GM12878 (cell line): Measurements from ENCODE around the gene STX3. TPM values are rescaled to one million over a fixed set of nuclear protein-coding genes. Genes with fewer than 3 reads are reported as not detected.

Experiments used
- ATAC-seq: fragments of 200-7000 bp; cut with Tn5 transposase; 3 replicates; pipeline ENCODE4 v1.9.1; 2020; ENCODE audit warnings: mild to moderate bottlenecking, moderate library complexity
- BruUV-seq: library from RNA; stranded (reverse); fragments of 400-500 nt; replicated peaks from 2 replicates; lab custom pipeline; 2021; lab: Mats Ljungman, UMichigan
- CTCF ChIA-PET: fragments of 300-600 bp; sonication (Branson Sonifier 250); formaldehyde crosslinking; extraction: SDS; loops from one replicate; lab custom pipeline; 2021; ENCODE audit warnings: inconsistent platforms; lab: Yijun Ruan, JAX
- POLR2A ChIA-PET: fragments of 350-600 bp; formaldehyde crosslinking; extraction: SDS; loops from one replicate; lab custom pipeline; 2021; ENCODE audit warnings: inconsistent platforms; lab: Charles Lee
- RAD21 ChIA-PET: fragments of 300-600 bp; sonication (Branson Sonifier 250); formaldehyde crosslinking; loops from one replicate; lab custom pipeline; 2023; ENCODE audit warnings: antibody characterized with exemption; ENCODE audit not compliant: unreplicated experiment; lab: Charles Lee
- SMC1A ChIA-PET: fragments of 300-600 bp; sonication (Branson Sonifier 250); formaldehyde crosslinking; loops from one replicate; lab custom pipeline; 2023; ENCODE audit not compliant: unreplicated experiment, uncharacterized antibody; lab: Charles Lee
- DNase-seq: peaks from one replicate; pipeline ENCODE4 v3.0.0-alpha.2; 2011; ENCODE audit warnings: low read depth, low spot score
- FAIRE-seq: peaks from 3 replicates; lab custom pipeline; 2011; peaks lifted over from hg19 to GRCh38; lab: Jason Lieb, UNC
- H2AFZ ChIP-seq: 2 replicates; pipeline ENCODE4 v1.6.0; 2011; ENCODE audit warnings: low read depth, low read length, control low read depth; ENCODE audit not compliant: control insufficient read depth
- H3K27ac ChIP-seq: 2 replicates; pipeline ENCODE4 v1.5.1; 2011; ENCODE audit warnings: control low read depth; ENCODE audit not compliant: control insufficient read depth, insufficient read depth
- H3K27me3 ChIP-seq, 2 experiments: replicated peaks in 1 of 2; 2 replicates each; pipeline versions ENCODE4 v1.6.0 to v1.6.1; 2011; ENCODE audit warnings: low read length in 1 of 2; ENCODE audit not compliant: control insufficient read depth in 2 of 2, insufficient read depth in 2 of 2
- H3K36me3 ChIP-seq, 2 experiments: 2 replicates each; pipeline ENCODE4 v1.5.1; 2011; ENCODE audit warnings: low read length in 1 of 2; ENCODE audit not compliant: control insufficient read depth in 2 of 2, insufficient read depth in 2 of 2
- H3K4me1 ChIP-seq: 2 replicates; pipeline ENCODE4 v1.6.1; 2011; ENCODE audit warnings: mild to moderate bottlenecking, low read length, moderate library complexity, mixed read lengths; ENCODE audit not compliant: control insufficient read depth, insufficient read depth
- H3K4me2 ChIP-seq: 2 replicates; pipeline ENCODE4 v1.6.0; 2011; ENCODE audit warnings: control low read depth; ENCODE audit not compliant: control insufficient read depth, insufficient read depth
- H3K4me3 ChIP-seq: fragments of 200-600 bp; sonication (generic); 2 replicates; pipeline ENCODE4 v1.5.1; 2016
- H3K79me2 ChIP-seq: 2 replicates; pipeline ENCODE4 v1.6.0; 2011; ENCODE audit warnings: low read length; ENCODE audit not compliant: control insufficient read depth, insufficient read depth
- H3K9ac ChIP-seq: 2 replicates; pipeline ENCODE4 v1.8.0; 2011; ENCODE audit warnings: low read length, control low read depth, mixed read lengths; ENCODE audit not compliant: control insufficient read depth, insufficient read depth
- H3K9me3 ChIP-seq: replicated peaks from 3 replicates; pipeline ENCODE4 v1.5.1; 2011; ENCODE audit warnings: mild to moderate bottlenecking, low read length; ENCODE audit not compliant: control insufficient read depth, insufficient read depth
- H4K20me1 ChIP-seq: 2 replicates; pipeline ENCODE4 v1.6.0; 2011; ENCODE audit not compliant: control insufficient read depth, insufficient read depth
- MXI1 ChIP-seq: fragments of 150-350 bp; IDR thresholded peaks from 2 replicates; pipeline ENCODE4 v1.6.1; 2011; ENCODE audit warnings: low read depth, mild to moderate bottlenecking, inconsistent platforms, low read length, improper control_type of control experiment
- PAX5 ChIP-seq: IDR thresholded peaks from 2 replicates; pipeline ENCODE4 v1.6.1; 2011; ENCODE audit warnings: low read depth, low read length, borderline replicate concordance
- POU2F2 ChIP-seq: IDR thresholded peaks from 3 replicates; pipeline ENCODE4 v1.6.1; 2011; ENCODE audit warnings: low read depth, mild to moderate bottlenecking, low read length, borderline replicate concordance
- WGBS: methylation state at CpG from one replicate; pipeline ENCODE4 v1.1.6; 2016; ENCODE audit warnings: low lambda C conversion rate; ENCODE audit not compliant: insufficient replicate concordance, insufficient coverage; ENCODE audit errors: missing lambda C conversion rate; 5-methylcytosine and 5-hydroxymethylcytosine counted together
- in situ Hi-C: fragments of 300-500 bp; cut with MboI; formaldehyde crosslinking; loops from 9 replicates; pipeline ENCODE4 v1.14.3; 2018; ENCODE audit warnings: mixed read lengths
- intact Hi-C: fragments of 100-400 bp; cut with micrococcal nuclease; formaldehyde crosslinking; loops from one replicate; pipeline ENCODE4 v1.14.2; 2022; ENCODE audit not compliant: unreplicated experiment
- polyA plus RNA-seq, 11 experiments: library from polyadenylated mRNA; depleted of rRNA in 4 of 11; unstranded in 6 of 11; stranded (reverse) in 5 of 11; fragments of >200 nt; fragmentation: Nextera tagmentation in 4 of 11; fragmentation: Illumina TruSeq in 1 of 11; extraction: Ambion mirVana in 4 of 11; extraction: Trizol in 1 of 11; gene quantifications; 1 replicate in 1 of 11; 2 replicates in 10 of 11; pipeline versions ENCODE4 v1.2.1 to v1.2.3, GENCODE V29; 2011 to 2016; ENCODE audit warnings: inconsistent platforms in 2 of 11, missing spikeins in 2 of 11, low read depth in 1 of 11
- total RNA-seq, 4 experiments: library from RNA; depleted of rRNA in 3 of 4; stranded (reverse); fragments of >200 nt in 3 of 4; fragmentation: Illumina TruSeq in 1 of 4; extraction: Trizol in 1 of 4; gene quantifications; 2 replicates each; pipeline versions ENCODE4 v1.2.1 to v1.2.3, GENCODE V29; 2013 to 2021

STX3 gene
- total and polyA plus RNA-seq, 10 of the 15 experiments (the other 5 are each of a cell fraction or from before 2014, with no cell fraction given), result 0.11 to 2.5 (median 1.1) TPM

- ChIA-PET CTCF (interaction anchor here (2.2 kb wide), 1 partner anchor 14 kb away, joined by 9 read pairs; no protein-coding TSS in a partner anchor), SMC1A (interaction anchor here (1.2 kb wide), 1 partner anchor 16 kb away, joined by 3 read pairs; no protein-coding TSS in a partner anchor), RAD21 (no interaction called here), POLR2A (interaction anchor here (0.6 kb wide), 1 partner anchor 160 kb away, joined by 5 read pairs; no protein-coding TSS in a partner anchor)
- intact Hi-C loops (loop anchor here (5.0 kb wide), 1 partner anchor 261 kb away; no protein-coding TSS in a partner anchor), in situ Hi-C loops (loop anchor here (5.0 kb wide), 1 partner anchor 49 kb away; no protein-coding TSS in a partner anchor)
- ATAC-seq (no peak), DNase-seq (no peak), FAIRE-seq (no peak)
- H3K79me2 ChIP-seq, result no peaks in the 10 kb centered on the region
- H3K27me3 ChIP-seq, result no peaks in the 10 kb centered on the region; a peak in 1 of 4 replicates
- no peak overlapping the region for H3K4me2 ChIP-seq
- 55% methylated on average over 8 of the region's 8 CpGs for WGBS
- no peaks in the 10 kb centered on the region for H4K20me1 ChIP-seq
- no peak overlapping the region for H3K9ac ChIP-seq
- no peaks in the 10 kb centered on the region for H3K9me3 ChIP-seq
- H3K4me1 ChIP-seq, result peaks cover 5% of the 10 kb centered on the region
- H3K36me3 ChIP-seq, result no peaks in the 10 kb centered on the region
- H2AFZ ChIP-seq, result no peak overlapping the region
- peak; percentile 66; the same call in 1 of the 2 replicates for TF ChIP-seq PAX5
- no peak for TF ChIP-seq POU2F2
- BruUV-seq, result no TSS peak
- no peak overlapping the region for H3K27ac ChIP-seq
- no peak overlapping the region for H3K4me3 ChIP-seq
Measured at GRCh38 chr11:59770869-59771268, 15.7 kb downstream of the STX3 start.

DNA sequence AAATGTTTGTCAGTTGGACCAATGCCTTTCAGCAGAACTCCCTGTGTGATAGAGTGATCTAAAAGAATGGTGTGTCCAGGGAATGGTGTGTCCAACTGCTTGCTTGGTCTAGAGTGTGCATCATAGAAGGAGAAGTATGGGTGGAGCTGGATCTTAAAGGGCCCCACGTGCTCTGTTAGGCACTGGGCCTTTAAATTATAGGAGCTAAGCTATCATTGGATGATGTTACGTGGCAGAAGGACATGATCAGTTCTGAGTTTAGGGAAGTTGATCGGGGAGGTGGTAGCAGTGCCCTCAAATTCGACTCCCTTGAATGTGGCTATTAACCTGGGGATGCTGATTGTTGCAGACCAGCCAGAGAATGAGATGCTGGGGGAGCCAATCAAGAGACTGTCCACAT, 16.4 kb downstream of the STX3 start:
- H3K9ac ChIP-seq, result no peak overlapping the region
- WGBS, result 25% methylated on average over 4 of the region's 4 CpGs
- ATAC-seq (no peak), FAIRE-seq (no peak), DNase-seq (no peak)
- POLR2A ChIA-PET, result interaction anchor here (0.6 kb wide), 2 partner anchors 42 to 161 kb away, joined by 5 to 6 read pairs; no protein-coding TSS in a partner anchor
- H3K4me2 ChIP-seq, result no peak overlapping the region
- no peaks in the 10 kb centered on the region for H4K20me1 ChIP-seq
- TF ChIP-seq MXI1, result no peak
- no peaks in the 10 kb centered on the region for H3K36me3 ChIP-seq
- SMC1A ChIA-PET, result no interaction called here
- H3K27me3 ChIP-seq, result no peaks in the 10 kb centered on the region; a peak in 1 of 4 replicates
- no TSS peak for BruUV-seq
- intact Hi-C loops (loop anchor here (5.0 kb wide), 1 partner anchor 261 kb away; no protein-coding TSS in a partner anchor), in situ Hi-C loops (loop anchor here (5.0 kb wide), 1 partner anchor 49 kb away; no protein-coding TSS in a partner anchor)
- RAD21 ChIA-PET, result interaction anchor here (0.7 to 1.5 kb wide), 2 partner anchors 15 to 17 kb away, joined by 3 to 6 read pairs; partner anchors contain the start of gene STX3
- peaks cover 5% of the 10 kb centered on the region for H3K4me1 ChIP-seq
- H3K9me3 ChIP-seq, result no peaks in the 10 kb centered on the region
- H3K79me2 ChIP-seq, result no peaks in the 10 kb centered on the region
- CTCF ChIA-PET, result interaction anchor here (1.3 to 2.2 kb wide), 3 partner anchors 14 to 30 kb away, joined by 4 to 9 read pairs (median 9); partner anchors contain the start of gene STX3
- H2AFZ ChIP-seq, result no peak overlapping the region
- no peak overlapping the region for H3K27ac ChIP-seq
- no peak overlapping the region for H3K4me3 ChIP-seq
